Activated gamma-delta T cell treated with anti-CD3 and anti-CD28 coated beads, Interleukin-2, amount 50 U/mL, for 16 hours (primary cell): ENCODE data around the gene ACOT7.

Source experiments
- DNase-seq: peaks from one replicate; pipeline ENCODE4 v3.0.0-alpha.2; 2020; ENCODE audit warnings: low read depth

ACOT7 gene

DNA sequence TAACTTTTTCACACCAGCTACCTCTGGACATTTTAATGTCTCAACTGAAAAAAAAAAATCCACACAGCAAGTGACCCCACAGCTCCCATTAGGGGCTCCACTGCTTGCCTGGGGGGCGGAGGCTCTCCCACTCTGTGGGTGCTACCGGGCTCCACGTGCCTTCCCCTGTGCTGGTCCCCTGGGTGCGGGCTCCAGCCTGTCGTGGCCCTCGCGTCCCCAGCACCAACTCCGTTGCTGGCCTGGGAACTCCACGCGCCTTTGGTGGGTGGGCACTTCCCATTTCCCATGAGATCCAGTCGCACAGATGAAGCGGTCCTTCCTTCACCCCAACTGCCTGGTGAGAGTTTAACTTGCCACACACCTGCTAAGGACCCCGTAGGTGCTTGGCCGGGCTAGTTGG is 105.5 kb downstream of the ACOT7 start:
- no peak for DNase-seq

DNA sequence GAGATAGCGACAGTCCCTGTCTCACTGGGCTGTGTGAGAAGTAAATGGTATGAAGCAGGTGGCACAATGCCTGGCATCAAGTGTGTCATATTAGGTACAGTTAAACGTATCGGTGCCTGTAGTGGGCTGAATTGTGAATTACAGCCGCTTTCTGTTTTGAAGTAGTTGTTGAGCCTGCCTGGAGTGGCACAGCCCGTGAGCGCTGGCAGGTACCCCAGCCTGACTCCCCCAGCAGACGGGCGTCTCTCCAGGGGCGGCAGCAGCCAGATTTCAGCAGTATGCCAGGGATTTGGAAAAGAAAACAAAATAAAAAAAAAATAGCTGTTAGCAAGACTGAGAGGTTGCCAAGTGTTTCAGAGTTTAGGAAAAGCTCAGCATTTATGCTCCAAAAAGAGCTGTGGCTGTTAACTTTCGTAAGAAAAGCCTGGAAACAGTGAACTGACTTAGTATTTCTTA is 106.1 kb downstream of the ACOT7 start:
- no peak for DNase-seq

DNA sequence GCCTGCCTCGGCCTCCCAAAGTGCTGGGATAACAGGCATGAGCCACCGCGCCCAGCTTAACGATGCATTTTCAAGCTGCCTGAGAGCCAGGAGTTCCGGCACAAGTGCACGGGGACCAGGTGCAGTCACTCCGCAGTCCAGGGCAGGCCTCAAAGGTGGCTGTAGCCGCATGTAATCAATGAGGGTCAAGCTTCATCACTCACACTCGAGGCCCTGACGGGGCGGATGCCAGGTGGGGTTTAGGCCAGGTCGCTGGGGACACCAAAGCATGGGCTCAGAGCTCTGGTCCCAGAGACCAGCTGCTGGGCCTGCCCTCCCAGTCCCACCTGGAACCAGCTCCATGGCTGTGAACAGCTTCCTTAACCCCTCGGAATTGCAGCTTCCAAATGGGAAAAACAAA is 106.5 kb downstream of the ACOT7 start:
- DNase-seq, result no peak

DNA sequence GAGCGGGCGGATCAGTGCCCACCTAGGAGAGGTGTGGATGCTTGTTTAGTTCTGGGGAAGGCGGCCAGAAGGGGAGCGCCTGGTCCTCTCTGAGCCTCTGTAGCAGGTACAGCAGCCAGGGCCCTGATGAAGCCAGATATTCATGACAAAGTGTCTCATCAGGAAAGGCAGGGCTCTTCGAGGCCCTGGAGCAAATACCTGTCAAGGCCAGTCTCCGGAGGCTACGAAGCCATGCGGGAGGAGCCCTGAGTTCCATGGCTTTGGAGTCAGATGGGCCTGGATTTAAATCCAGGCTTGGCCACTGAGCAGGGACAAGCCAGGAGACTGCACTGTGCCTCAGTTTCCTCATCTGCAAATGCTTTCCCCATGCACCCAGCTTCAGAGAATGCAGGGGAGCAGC is 107.3 kb downstream of the ACOT7 start:
- no peak for DNase-seq

DNA sequence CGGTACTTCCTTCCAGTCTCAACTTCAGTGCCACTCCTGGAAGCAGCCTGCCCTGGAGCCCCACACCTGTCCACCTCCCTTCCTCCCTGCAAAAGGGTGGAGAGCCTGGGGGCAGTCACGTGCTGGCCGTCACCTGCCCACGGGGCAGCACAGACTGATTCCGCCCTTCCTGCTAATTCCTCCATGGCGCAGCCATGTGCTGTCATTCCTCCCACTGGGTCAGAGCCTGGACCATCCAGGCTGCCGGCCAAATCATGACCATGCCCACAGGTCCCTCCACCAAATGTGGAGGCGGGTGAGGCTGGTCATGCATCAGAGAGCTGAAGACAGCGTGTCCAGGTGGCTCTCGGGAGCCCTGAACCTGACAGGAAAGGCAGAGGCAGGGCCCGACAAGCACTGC is 108.2 kb downstream of the ACOT7 start:
- DNase-seq, result no peak

DNA sequence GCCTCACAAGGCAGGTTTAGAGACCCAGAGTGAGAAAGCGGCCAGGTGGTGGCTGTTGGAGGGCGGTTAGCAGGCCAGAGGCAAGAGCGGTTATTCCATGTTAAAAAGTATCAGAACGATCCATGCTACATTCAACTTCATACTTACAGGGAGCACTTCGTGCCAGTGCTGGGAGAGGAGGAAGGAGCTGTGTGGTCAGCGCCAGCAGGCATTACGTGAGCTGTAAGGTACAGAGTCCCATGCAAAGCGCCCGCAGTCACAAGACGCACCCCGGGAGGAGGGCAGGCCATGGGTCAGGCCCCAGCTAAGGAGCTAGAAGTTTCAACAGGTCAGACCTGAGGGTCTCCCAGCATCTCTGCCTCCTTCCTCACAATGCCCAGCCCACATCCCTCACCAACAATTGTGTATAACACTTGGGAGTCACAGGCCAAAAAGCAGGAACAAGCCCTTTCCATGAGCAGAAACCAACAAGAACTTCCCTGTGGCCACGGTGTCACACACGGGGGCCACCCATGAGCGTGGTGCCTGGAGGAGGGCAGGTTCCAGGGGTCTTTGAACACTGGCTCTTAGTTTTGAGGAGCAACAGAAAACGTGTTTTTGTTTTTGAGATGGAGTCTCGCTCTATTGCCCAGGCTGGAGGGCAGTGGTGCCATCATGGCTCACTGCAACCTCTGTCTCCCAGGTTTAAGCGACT is 110.8 kb downstream of the ACOT7 start:
- DNase-seq, result no peak

DNA sequence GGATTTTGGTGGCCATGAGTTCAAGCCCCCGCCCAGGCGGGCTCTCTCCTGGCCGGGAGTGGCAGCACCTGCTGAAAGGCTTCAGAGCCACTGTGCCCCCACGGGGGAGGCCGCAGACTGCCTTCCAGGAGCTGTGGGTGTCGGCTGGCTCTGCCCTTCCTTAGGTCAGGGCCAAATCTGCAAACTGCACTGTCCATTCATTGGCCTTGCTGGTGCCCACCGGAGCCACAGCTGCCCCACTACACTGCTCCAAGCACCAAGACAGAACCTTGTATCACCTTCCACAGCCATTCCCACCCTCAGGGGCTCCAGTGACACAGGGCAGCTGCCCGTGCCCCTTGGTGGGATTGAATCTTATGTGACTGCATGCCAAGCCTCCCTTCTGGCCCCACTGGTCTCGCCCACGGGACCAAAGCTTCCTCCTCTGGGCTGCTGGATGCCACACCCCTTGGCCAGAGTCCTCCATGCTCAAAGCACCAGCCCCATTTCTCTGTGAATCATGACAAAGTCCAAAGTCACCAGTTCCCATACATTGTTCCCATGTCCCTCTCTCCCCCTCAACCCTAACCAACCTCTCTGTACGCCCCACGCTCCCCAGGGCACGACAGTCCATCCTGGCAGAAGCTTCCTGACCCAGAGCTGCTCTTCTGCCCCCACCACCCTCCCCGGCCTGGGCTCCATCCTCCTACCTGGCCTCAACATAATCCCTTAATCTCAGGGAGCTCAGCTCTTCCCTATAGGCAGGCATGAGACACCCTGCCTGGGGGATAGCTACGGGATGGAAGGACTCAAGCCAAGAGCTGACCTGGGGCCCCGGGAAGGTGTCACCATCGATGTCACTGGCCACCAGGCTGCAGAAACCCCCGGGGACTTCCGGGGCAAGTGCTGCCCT is 111.8 kb downstream of the ACOT7 start:
- no peak for DNase-seq

DNA sequence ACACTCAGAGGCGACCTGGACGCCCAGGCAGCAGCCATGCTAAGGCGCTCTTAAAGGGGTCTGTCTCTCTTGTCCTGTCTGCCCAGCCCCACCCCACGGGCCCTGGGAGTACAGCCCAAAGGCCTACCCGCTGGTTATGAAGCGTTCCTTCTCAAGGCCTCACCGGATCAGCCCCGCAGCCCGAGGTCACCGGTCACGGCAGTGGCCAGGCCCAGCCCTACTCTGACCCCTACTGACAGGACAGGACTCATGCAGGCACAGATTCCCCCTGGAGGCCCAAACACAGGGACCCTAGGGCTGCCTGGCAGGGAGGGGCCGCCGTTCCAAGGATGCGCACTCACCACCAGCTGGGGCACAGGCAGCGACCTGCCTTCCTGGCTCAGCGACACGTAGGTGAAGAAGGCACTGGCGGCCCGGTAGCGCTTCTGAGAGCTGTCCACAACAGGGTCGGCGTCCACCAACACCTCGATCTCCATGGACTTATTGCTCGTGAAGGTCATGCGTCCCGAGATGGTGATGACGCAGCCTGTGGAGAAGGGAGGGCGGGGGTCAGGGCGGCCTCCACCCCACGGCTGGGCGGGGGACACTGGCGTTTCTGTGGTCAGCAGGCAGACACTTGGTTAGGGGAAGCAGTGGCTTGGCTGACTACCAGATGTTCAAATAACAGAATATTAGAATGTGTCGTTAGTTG is 112.7 kb downstream of the ACOT7 start:
- no peak for DNase-seq

DNA sequence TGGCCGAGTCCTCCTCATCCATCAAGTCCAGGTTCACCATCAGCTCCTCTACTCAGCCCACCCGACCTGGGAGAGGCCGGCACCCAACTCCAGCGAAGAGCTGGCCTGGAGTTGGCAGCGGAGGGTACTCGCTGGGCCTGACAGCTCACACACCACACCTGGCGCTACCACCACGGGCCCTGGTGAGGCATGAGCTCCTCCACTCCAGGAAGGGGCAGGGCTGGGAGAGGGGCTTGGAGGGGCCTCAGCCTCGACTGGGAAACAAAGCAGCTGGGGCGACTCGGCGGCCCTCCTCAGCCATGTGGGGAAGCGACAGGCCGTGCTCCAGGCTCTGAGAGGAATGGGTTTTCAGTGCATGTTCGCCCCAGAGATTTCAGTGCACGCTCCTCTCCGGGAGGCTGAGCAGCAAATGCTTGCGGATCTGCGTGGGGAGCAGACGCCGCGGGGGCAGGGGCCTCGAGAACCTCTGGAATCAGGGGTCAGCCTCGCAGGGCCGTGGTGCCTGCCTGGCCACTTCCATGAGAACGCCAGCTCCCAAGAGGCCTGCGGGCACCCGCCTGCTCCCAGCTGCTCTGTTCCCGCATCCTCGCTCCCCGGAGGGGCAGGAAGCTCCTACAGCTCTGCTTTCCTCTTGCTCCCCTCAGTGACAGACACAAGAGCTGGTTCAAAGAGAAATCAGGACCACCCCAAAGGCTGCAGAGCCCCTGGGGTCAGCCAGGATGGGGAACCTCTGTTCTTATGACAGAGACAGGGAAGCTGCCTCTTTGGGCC is 113.8 kb downstream of the ACOT7 start:
- no peak for DNase-seq

DNA sequence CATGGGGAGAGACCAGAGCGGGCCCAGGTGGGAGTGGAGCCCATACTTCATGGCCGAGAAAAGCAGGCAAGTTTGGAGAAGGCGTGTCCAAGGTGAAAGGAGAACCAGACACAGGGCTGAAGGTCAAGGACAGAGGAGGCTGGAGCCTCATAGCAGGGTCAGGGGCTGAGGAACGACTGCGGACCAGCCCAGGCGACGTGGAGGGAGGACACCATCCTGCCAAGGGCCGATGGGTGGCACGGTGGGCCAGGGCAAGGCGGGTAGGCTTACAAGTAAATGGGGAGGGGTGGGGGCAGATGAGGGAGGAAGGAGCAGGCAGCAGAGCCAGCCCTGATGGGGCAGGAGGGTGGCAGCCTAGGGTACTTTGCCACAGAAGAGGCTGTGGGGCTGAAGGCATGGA is 114.5 kb downstream of the ACOT7 start:
- DNase-seq, result no peak

DNA sequence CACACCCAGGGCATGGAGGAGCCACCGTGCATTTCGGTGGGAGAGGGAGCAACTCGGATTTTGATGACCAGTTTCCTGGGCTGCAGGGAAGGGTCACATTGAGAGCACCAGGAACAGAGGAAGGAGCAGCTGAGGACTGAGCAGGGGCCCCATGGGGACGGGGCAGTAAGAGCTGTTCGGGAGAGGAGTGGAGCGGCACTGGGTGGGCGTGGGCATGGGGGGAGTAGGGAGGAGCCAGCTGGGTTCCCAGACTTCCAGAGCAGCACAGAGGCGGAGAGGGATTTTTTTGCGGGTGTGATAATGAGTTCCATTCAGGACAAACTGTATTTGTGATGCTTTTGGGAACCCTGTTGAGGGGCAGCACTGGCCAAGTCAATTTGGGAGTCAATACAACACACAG is 115.3 kb downstream of the ACOT7 start:
- DNase-seq, result no peak

DNA sequence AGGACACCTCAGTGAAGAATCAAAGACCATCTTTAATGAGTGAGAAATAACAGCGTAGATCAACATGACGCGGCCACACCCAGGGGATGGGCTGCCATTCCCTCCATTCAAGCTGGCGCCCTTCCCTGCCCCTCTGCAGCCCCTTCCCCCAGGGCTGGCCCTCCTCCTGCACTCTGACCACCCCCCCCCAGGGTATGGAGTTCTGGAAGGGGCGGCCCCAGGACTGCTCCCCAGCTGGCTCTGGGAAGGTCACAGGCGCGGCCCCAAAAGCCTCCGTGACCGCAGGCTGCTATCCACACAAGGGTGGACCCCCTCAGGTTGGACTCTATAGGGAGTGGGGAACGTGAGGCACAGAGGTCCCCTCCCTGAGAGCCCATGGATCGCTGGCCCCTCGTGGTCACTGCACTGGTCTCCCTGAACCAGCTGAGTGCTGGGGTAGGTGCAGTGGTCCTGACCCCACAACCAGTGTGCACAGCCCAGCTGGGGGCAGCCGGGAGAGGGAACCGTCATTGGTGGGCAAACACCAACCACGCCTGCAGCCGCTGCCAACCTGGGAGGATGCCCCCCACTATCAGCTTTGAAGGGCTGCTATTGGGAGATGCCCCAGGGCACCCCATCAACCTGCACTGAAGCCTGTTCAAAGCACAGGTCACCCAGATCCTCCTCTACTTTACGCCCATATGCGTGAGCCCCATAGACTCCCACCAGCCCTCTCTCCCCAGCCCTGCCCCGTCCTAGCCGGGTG is 116.6 kb downstream of the ACOT7 start:
- no peak for DNase-seq

DNA sequence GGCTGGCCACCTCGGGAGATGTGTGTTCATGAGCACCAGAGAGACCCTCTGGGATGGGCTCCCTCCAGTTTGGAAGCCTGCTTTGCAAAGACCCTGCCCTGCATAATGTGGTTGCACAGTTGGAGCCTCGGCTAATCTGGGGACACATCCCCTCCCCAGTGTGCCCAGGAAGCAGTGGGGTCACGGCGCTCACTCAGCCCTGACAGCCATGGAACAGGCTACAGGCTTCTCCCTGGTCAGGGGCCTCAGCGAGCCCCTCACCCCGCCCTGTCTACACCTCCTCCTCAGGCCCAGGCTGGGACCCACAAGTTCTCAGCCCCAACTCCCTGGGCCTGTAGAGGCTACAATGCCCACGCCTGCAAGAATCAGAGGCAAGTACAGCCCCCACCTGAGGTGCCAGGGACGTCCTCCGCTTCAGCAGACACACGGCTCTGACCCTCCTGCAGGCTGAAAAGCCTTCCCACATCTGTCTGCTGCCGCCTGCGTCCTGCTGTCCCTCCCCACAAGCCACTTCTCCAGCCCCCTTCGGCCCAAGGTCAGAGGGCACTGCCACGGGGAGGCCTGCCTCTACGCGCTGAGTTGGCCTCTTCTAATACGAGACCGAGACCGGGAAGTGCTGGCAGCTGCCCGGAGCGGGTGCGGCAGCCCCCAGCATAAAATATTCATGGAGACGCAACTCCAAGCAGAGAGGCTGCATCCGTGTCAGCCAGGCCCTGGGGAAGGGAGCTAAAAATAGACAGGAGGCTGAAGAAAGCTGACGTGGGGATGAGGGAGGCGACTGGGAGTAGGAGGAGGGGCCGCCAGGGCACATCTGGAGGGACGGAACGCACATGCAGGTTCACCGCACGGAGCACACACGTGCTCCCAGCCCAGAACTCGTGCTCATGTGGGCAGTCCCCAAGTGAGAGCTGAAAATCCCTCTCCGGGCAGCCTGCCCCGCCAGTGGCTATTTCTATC is 117.5 kb downstream of the ACOT7 start:
- no peak for DNase-seq

DNA sequence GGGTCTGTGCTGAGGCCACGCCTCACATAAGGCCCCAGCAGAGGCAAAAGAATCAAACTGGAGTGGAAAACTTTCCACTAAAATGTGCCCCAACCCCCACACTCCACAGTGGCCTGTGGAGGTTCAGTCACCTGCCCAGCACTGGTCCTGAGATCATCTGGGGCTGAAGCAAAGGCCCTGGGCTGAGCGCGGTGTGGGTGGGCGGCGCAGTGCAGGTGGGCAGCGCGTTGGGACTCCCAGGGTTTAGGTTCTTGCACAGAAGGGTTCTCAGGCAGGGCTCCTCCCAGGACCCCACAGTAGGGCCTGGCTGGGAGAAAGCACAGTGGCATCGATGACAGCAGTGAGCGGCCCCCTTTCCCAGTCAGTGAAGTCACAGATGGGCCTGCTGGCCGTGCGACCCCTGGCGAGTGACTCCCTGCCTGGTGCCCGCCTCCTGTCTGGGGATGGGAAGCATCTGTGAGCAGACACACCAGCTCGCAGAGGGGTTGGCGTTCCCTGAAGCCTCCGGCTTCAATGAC is 118.9 kb downstream of the ACOT7 start:
- DNase-seq, result no peak

DNA sequence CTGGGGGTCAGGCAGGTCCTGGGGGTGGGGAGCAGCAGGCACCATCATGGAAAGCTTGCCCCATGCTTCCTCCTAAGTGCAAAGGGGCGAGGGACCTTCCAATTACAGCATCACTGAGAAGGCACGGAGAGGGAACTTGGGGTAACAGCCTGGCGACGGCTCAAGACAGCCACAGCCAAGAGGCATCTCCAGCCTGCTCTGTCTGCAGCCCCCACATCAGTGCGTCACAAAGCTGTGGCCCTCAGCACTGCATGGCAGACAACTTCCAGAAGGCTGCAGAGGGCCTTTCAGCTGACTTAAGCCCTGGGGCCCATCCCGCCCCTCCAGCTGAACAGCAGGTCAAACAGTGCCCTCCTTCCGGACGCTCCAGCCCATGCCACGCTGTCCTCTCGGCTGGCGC is 119.5 kb downstream of the ACOT7 start:
- DNase-seq, result no peak

DNA sequence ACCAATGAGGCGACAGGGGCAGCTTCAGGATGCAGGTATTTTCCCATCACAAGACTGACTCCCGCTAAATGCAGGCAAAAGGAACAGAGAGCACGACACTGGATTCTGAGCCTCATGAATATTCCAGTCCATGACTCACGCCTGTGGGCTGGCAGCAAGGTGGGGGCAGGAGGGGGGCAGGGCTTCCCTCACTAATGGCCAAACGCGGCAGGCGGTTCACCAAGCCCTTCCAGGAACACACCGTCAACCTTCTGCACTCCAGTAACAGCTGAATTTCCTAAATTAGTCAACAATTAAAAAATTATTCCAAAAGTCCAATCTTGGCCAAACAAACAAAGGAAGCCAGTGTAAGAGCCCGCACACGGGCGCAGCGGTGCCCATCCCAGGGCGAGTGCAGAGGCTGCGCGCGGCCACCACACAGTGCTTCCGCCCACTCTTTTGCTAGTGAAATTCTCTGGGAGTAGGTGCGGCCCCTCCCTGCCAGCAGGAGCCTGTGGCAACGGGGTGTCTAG is 120.1 kb downstream of the ACOT7 start:
- DNase-seq, result no peak

DNA sequence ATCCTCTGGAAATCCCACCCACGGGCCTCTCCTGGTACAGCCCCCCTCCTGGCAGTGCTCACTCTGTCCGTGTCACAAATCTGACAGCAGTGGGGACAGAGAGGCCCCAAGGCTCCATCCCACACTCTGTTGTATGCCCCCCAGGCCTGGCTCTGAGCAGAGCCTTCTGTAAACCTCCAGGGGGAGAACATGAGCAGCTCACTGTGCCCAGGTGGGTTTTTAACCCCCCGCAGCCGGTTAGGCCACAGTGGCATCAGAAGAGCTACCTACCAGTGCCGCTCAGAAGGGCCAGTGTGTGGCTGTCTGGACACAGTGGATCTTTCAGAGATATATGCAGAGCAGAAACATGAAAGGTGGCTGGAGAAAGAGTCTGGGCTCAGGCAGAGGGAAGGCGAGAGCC is 120.7 kb downstream of the ACOT7 start:
- no peak for DNase-seq

DNA sequence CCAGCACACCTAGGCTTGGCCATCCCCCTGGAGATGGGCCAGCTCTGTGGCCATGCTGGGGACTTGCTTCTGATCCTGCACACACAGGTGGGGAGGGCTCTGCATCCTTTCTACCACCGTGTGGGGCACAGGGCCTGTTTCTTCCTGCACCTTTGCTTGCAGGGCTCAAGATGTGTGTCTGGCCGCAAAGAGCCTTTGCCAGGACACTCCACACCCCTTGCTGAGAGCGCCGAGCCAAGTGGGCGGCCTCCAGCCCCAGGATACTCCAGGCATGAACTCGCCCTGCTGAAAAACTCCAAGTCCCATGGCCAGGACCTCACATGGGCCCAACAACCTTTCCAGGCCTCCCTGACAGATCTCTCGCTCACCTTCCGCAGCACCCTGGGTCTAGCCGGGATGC is 121.1 kb downstream of the ACOT7 start:
- DNase-seq, result no peak

DNA sequence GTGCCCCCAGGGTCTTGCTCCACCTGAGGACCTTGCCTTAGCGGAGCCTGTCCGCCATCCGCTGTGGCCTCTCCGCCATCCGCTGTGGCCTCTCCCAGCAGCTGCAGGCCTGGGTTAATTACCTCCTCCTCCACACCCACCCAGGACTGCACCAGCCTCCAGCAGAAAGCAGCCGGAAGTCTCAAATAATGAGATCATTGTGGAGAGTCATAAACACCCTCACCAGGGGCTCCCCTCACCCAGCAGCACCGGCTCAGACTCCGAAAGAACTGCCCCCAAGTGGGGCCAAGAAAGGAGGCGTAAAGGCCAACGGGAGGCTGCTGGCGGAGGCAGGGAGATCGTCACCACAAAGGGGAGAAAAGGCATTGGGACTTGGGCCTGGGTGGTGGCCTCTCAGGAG is 122.0 kb downstream of the ACOT7 start:
- DNase-seq, result no peak

DNA sequence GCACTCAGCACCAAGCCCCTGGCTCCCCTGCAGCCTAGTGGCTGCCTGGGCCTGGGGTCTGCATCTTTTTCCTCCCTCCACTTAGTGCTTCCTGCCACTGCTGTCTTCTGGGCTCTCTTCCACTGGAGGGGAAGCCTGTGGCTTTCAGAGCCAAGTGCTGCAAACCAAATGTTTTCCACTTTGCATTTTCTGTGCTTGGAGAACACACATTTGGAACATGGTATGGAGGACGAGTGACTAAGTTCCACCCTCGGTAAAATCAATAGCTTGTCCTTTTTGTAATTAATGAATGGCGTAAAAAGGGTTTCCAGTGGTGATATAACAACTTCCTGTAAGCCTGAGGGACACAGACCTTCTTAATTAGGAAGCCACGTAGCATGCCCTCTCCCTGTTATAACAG is 122.6 kb downstream of the ACOT7 start:
- DNase-seq, result no peak
